Endothelial cell of umbilical vein (primary cell): Measurements from ENCODE around the gene KCNC1. TPM values are rescaled to one million over a fixed set of nuclear protein-coding genes. Genes with fewer than 3 reads are reported as not detected.

Experiments used
- BruUV-seq: library from RNA; stranded (reverse); fragments of 400-500 nt; replicated peaks from 2 replicates; lab custom pipeline; 2021; lab: Mats Ljungman, UMichigan
- CTCF ChIA-PET: fragments of 300-600, 350-600 bp; sonication (Branson Sonifier 250); formaldehyde crosslinking; loops from one replicate; lab custom pipeline; 2021; ENCODE audit warnings: antibody characterized with exemption, inconsistent platforms; lab: Charles Lee
- POLR2A ChIA-PET: fragments of 300-600, 350-600 bp; sonication (Branson Sonifier 250); formaldehyde crosslinking; loops from one replicate; lab custom pipeline; 2021; ENCODE audit warnings: antibody characterized with exemption, inconsistent platforms; lab: Charles Lee
- DNase-seq: peaks from one replicate; pipeline ENCODE4 v3.0.0-alpha.2; 2011; ENCODE audit warnings: low read depth, low spot score
- FAIRE-seq: peaks from 2 replicates; lab custom pipeline; 2011; peaks lifted over from hg19 to GRCh38; lab: Jason Lieb, UNC
- H2AFZ ChIP-seq: 2 replicates; pipeline ENCODE4 v1.6.0; 2012; ENCODE audit warnings: low read depth, low read length, control low read depth, inconsistent platforms
- H3K27ac ChIP-seq: 2 replicates; pipeline ENCODE4 v1.5.1; 2011; ENCODE audit warnings: low read depth, mild to moderate bottlenecking, control low read depth, low read length, moderate library complexity; ENCODE audit not compliant: insufficient read depth
- H3K27me3 ChIP-seq, 2 experiments: 2 replicates each; pipeline versions ENCODE4 v1.6.0 to v1.6.1; 2011; ENCODE audit warnings: low read length in 2 of 2, mixed read lengths in 1 of 2; ENCODE audit not compliant: control insufficient read depth in 2 of 2, insufficient read depth in 2 of 2
- H3K36me3 ChIP-seq, 2 experiments: 2 replicates in 1 of 2; 3 replicates in 1 of 2; pipeline ENCODE4 v1.5.1; 2011; ENCODE audit warnings: low read length in 2 of 2, mild to moderate bottlenecking in 1 of 2, moderate library complexity in 1 of 2; ENCODE audit not compliant: control insufficient read depth in 2 of 2, insufficient read depth in 2 of 2; ENCODE audit errors: extremely low read depth in 1 of 2
- H3K4me1 ChIP-seq: 3 replicates; pipeline ENCODE4 v1.5.1; 2011; ENCODE audit warnings: mild to moderate bottlenecking, low read length; ENCODE audit not compliant: control insufficient read depth, insufficient read depth; ENCODE audit errors: extremely low read depth
- H3K4me2 ChIP-seq: 2 replicates; pipeline ENCODE4 v1.6.1; 2011; ENCODE audit warnings: low read length, control low read depth, mixed read lengths; ENCODE audit not compliant: insufficient read depth
- H3K4me3 ChIP-seq, 3 experiments: fragments of 200-600 bp in 1 of 3; sonication (generic), shearing (Covaris generic) in 1 of 3; replicated peaks in 1 of 3; 2 replicates each; pipeline ENCODE4 v1.5.1; 2011 to 2016; ENCODE audit warnings: control low read depth in 3 of 3, low read length in 3 of 3, mild to moderate bottlenecking in 2 of 3, inconsistent platforms in 1 of 3, low read depth in 1 of 3, moderate library complexity in 1 of 3; ENCODE audit not compliant: insufficient read depth in 1 of 3
- H3K79me2 ChIP-seq: 2 replicates; pipeline ENCODE4 v1.6.0; 2012; ENCODE audit warnings: low read length, inconsistent platforms; ENCODE audit not compliant: control insufficient read depth, insufficient read depth
- H3K9ac ChIP-seq: replicated peaks from 2 replicates; pipeline ENCODE3; 2011; ENCODE audit warnings: low read length, control low read depth; ENCODE audit not compliant: insufficient read depth; ENCODE audit errors: extremely low read depth
- H3K9me1 ChIP-seq: replicated peaks from 3 replicates; pipeline ENCODE4 v1.6.0; 2011; ENCODE audit warnings: mild to moderate bottlenecking, low read length; ENCODE audit not compliant: control insufficient read depth, insufficient read depth; ENCODE audit errors: extremely low read depth
- H3K9me3 ChIP-seq: replicated peaks from 2 replicates; pipeline ENCODE4 v1.5.1; 2012; ENCODE audit warnings: low read length, inconsistent platforms; ENCODE audit not compliant: control insufficient read depth, insufficient read depth
- H4K20me1 ChIP-seq: replicated peaks from 2 replicates; pipeline ENCODE3; 2011; ENCODE audit warnings: mild to moderate bottlenecking, low read length; ENCODE audit not compliant: control insufficient read depth, insufficient read depth; ENCODE audit errors: extremely low read depth
- CTCF ChIP-seq, 2 donors: IDR thresholded peaks; 1 replicate in 1 of 2; 2 replicates in 1 of 2; pipeline ENCODE4 v1.5.1; 2011; ENCODE audit warnings: low read length in 2 of 2, mild to moderate bottlenecking in 2 of 2, moderate library complexity in 2 of 2, control low read depth in 1 of 2, inconsistent platforms in 1 of 2, low read depth in 1 of 2; ENCODE audit not compliant: insufficient read depth in 1 of 2; ENCODE audit errors: extremely low read depth in 1 of 2
- EZH2 ChIP-seq: IDR thresholded peaks from 2 replicates; pipeline ENCODE4 v1.6.1; 2012; ENCODE audit warnings: borderline replicate concordance, low read depth, mild to moderate bottlenecking, moderate library complexity, low read length, inconsistent platforms; ENCODE audit not compliant: severe bottlenecking
- FOS ChIP-seq: IDR thresholded peaks from 2 replicates; pipeline ENCODE4 v1.6.1; 2011; ENCODE audit warnings: mild to moderate bottlenecking, low read length, moderate library complexity, borderline replicate concordance; ENCODE audit not compliant: insufficient read depth
- GATA2 ChIP-seq: IDR thresholded peaks from 2 replicates; pipeline ENCODE4 v1.7.0; 2011; ENCODE audit warnings: low read depth, mild to moderate bottlenecking, moderate library complexity, mixed read lengths, low read length; ENCODE audit not compliant: insufficient read length, insufficient read depth
- JUN ChIP-seq: IDR thresholded peaks from 2 replicates; pipeline ENCODE4 v1.6.1; 2011; ENCODE audit warnings: borderline replicate concordance, low read depth; ENCODE audit not compliant: insufficient read length, insufficient read depth
- MAX ChIP-seq: IDR thresholded peaks from 2 replicates; pipeline ENCODE4 v1.6.1; 2011; ENCODE audit not compliant: insufficient read depth, insufficient read length
- MYC ChIP-seq: IDR thresholded peaks from one replicate; pipeline ENCODE4 v1.6.1; 2011; ENCODE audit warnings: mild to moderate bottlenecking, low read depth, low read length
- POLR2A ChIP-seq: IDR thresholded peaks from 2 replicates; pipeline ENCODE4 v1.6.1; 2012; ENCODE audit warnings: low read depth, mild to moderate bottlenecking, control low read depth, low read length
- POLR2AphosphoS5 ChIP-seq: IDR thresholded peaks from 2 replicates; pipeline ENCODE4 v1.6.1; 2012; ENCODE audit warnings: low read depth, mild to moderate bottlenecking, control low read depth, low read length, moderate library complexity; ENCODE audit not compliant: insufficient read depth
- dilution Hi-C: fragments of 300-500 bp; cut with MboI; formaldehyde crosslinking; loops from one replicate; pipeline ENCODE4 v1.15.0; 2019; ENCODE audit warnings: low sequenced_read_pairs; ENCODE audit not compliant: extremely low pct_ligation_motif_present
- intact Hi-C: fragments of 100-400 bp; cut with micrococcal nuclease; formaldehyde crosslinking; loops from one replicate; pipeline ENCODE4 v1.10.0; 2022
- polyA plus RNA-seq, 4 experiments: library from polyadenylated mRNA; depleted of rRNA in 3 of 4; stranded (reverse) in 3 of 4; unstranded in 1 of 4; fragments of >200 nt; gene quantifications; 2 replicates each; pipeline versions ENCODE4 v1.2.1 to v1.2.3, GENCODE V29; 2011 to 2012; ENCODE audit warnings: missing spikeins in 1 of 4
- total RNA-seq: library from RNA; stranded (reverse); gene quantifications from 2 replicates; pipeline ENCODE4 v1.2.3, GENCODE V29; 2021

The KCNC1 gene
- total and polyA plus RNA-seq, 2 donors (not counting 3 experiments of a cell fraction or from before 2014, with no cell fraction given), result not detected

- ChIA-PET POLR2A (no interaction called here), CTCF (interaction anchor here (2.6 kb wide), 1 partner anchor 115 kb away, joined by 8 read pairs; no protein-coding TSS in a partner anchor)
- Histone ChIP-seq H3K9ac (no peak overlapping the region), H3K4me1 (no peaks in the 10 kb centered on the region), H4K20me1 (no peaks in the 10 kb centered on the region), H3K4me2 (no peak overlapping the region), H3K27ac (no peak overlapping the region), H3K36me3 (no peaks in the 10 kb centered on the region), H3K79me2 (no peaks in the 10 kb centered on the region), H2AFZ (no peak overlapping the region), H3K27me3 (peaks cover 25 to 41% of the 10 kb centered on the region in 2 experiments), H3K9me3 (no peaks in the 10 kb centered on the region), H3K9me1 (no peaks in the 10 kb centered on the region), H3K4me3 (no peak overlapping the region)
- intact Hi-C loops, result no loop called here
- no peak for FAIRE-seq
- no peak for DNase-seq
- dilution Hi-C loops, result no loop called here
- TF ChIP-seq CTCF (IDR thresholded peaks at IDR 0.05; ENCODE audit: extremely low read depth in 1 of 2, insufficient read depth in 1 of 2, low read depth in 1 of 2, low read length in 2 of 2) (no peak), POLR2A (no peak), JUN (no peak), MAX (no peak), FOS (no peak), GATA2 (no peak), POLR2AphosphoS5 (no peak), MYC (no peak), EZH2 (no peak)
- BruUV-seq, result no TSS peak
Observed at GRCh38 chr11:17713851-17714250, 20.7 kb upstream of the KCNC1 start.
